Stimulated activated naive CD4-positive, alpha-beta T cell (primary cell): ENCODE results near the gene UIMC1.

Source experiments
- DNase-seq, 6 experiments: peaks; one replicate each; lab custom pipeline; 2025; lab: John Stamatoyannopoulos, UW

The UIMC1 gene

GRCh38 chr5:176870110-176870591 lies 136.4 kb downstream of the UIMC1 start:
- no peak for DNase-seq

- DNase-seq: no peak
These were observed 137.0 kb downstream of the UIMC1 start for GRCh38 chr5:176869501-176870109.

DNA sequence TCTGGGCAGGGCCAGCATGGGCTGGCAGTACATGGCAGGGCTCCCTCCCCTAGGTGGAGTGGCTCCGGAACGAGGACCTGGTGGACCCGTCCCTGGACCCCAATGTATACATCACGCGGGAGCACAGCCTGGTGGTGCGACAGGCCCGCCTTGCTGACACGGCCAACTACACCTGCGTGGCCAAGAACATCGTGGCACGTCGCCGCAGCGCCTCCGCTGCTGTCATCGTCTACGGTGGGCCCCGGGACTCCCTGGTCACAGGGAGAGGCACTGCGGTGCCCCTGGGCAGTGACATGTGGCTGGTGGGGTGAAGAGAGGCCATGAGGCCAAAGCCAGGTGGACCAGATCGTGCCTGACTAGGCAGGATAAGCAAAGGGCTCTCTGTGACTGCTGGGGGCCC lies 137.8 kb downstream of the UIMC1 start:
- no peak for DNase-seq

DNA sequence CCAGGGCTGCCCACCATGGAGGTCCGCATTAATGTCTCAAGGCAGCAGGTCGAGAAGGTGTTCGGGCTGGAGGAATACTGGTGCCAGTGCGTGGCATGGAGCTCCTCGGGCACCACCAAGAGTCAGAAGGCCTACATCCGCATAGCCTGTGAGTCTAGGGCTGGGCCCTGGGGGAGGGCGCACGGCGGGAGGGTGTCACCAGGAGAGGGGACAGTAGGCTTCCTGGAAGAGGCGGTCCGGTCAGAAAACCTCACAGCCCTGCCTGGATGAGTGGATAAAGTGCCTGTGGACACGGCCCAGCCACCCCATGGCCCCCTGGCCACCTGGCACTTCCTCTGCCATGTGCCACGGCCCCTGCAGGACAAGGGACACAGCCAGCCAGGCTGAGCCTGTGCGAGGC lies 138.5 kb downstream of the UIMC1 start:
- no peak for DNase-seq

DNA sequence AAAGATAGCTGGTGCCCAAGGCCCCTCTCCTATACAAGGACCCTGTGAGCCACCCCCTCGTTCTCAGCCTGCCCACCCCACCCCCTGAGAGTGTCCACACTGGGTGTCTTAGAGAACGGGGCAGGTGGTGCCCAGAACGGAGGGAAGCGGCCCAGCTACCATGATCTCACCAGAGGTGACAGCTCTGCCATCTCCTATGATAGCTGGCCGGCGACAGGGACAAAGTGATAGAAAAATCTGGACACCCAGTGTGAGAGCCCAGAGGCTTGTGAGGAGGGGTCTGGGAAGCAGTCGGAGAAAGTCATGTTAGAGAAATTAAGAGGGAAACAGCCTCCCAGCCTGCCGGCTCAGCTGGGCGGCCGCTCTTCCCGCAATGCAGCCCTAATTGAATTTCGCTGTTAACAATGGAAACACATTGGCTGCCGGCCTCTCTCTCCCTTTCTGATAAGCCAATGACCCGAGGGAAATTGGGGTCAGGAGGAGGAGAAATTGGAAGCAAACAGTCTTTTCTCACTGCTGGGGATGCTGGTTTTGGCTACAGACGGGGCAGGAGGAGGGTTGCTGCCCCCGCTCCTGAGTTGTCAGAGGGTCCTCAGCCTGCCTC lies 139.8 kb downstream of the UIMC1 start:
- no peak for DNase-seq

DNA sequence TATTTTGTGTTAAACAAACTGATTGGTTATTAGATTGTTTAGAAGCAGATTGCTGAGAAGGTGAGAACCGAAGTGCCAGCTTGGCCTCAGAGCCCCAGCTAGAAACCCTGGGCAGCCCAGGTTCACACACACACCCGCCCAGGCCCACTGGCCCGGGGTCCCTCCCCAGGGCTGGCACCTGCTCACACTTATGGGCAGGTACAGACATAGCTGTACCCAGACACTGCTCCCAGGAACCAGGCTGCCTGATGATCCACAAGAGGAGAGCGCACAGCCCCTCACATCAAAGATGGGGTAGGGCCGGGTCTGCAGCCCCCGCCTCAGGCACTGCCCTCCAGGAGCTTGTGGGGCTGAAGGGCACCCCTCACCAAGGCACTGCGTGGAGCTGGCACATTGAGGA lies 140.6 kb downstream of the UIMC1 start:
- DNase-seq: no peak

DNA sequence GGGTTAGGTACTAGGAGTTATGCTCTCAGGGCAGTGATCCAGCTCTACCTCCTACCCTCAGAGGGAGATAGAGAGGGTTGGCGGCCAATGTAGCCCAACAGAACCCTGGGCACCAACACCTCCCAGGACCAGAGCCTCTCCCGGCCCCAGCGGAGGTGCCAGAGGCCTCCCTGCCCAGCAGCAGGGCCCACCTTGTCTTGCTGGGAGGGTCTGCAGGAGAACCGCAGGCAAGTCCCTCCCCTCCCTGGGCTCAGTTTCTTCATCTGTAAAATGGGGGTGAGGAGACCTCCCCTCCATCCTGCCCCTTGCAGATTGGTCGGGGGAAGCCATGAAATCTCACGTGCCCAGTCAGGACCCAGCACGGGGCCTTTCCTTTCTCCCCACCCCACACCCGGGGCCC lies 141.8 kb downstream of the UIMC1 start:
- no peak for DNase-seq

DNA sequence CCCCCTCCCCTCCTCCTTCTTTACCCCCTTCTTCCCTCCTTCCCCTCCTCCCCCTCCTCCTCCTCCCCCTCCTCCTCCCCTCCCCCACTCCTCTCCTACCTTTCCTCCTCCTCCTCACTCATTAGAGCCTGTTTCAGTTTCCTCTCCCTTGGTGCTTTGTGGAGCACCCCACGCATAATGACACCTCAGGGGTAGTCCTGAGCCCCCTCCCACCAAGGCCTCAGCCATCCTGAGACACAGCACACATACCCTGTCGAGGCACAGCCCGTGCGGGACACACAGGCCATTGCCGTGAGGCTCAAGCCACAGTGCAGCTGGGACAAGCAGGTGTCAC lies 142.8 kb downstream of the UIMC1 start:
- no peak for DNase-seq

GRCh38 chr5:176863041-176863764 lies 143.4 kb downstream of the UIMC1 start:
- DNase-seq: no peak

GRCh38 chr5:176862330-176862995 lies 144.1 kb downstream of the UIMC1 start:
- no peak for DNase-seq

- no peak for DNase-seq
These were observed 145.3 kb downstream of the UIMC1 start for GRCh38 chr5:176861276-176861675.

DNA sequence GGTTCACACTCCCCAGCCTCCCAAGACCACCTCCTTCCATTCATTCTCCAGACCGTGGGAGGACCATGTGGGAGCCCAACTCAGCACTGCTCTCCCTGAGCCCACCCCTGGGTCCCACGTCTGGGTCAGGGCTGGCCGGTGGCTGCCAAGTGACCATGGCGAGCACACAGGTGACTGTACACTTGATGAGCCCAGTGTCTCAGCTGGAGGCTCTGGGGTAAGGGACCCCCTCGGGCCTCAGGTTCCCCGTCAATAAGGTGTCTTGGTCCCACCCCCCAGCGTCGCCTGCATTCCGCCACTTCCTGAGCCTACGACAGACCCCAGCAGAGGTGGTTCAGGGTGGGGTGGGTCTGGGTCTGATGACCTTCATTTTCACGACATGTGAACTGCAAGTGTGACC lies 146.2 kb downstream of the UIMC1 start:
- DNase-seq: no peak

- no peak for DNase-seq
These were observed 146.7 kb downstream of the UIMC1 start for GRCh38 chr5:176859916-176860315.

- no peak for DNase-seq
These were observed 148.7 kb downstream of the UIMC1 start for GRCh38 chr5:176857894-176858273.

- DNase-seq: no peak
These were observed 149.2 kb downstream of the UIMC1 start for GRCh38 chr5:176857216-176857893.

GRCh38 chr5:176856746-176857145 lies 149.8 kb downstream of the UIMC1 start:
- no peak for DNase-seq

DNA sequence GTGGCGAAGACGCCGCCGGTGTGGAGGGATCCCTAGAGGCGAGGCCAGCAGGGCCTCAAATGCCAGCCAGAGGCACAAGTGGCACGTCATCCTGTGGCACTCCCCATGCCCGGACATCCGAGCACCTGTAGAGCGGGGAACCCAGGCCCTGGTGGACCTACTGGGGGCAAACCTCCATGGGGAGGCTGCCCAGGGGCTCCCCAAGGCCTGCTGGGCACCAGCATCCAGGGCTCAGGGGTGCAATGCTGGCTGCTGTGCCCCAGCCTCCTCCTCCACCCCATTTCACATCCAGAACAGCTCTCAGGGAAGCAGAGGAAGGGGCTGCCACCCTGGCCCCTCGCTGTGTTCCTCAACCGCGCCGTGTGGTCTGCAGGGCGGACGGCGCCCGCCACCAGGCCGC lies 151.0 kb downstream of the UIMC1 start:
- no peak for DNase-seq
